WTC11 (cell line): ENCODE results near the gene PGRMC2. TPM values are rescaled to one million over a fixed set of nuclear protein-coding genes. Genes with fewer than 3 reads are reported as not detected.

Experiments
- ATAC-seq: fragments of 200-7000 bp; cut with Tn5 transposase; 2 replicates; pipeline ENCODE4 v1.10.0; 2021; ENCODE audit warnings: mild to moderate bottlenecking, moderate library complexity
- CTCF ChIA-PET: fragments of 300-600 bp; sonication (Branson Sonifier 250); formaldehyde crosslinking; loops from one replicate; lab custom pipeline; 2021; ENCODE audit warnings: antibody characterized with exemption; lab: Charles Lee
- POLR2A ChIA-PET: fragments of 350-600 bp; sonication (Branson Sonifier 250); formaldehyde crosslinking; loops from one replicate; lab custom pipeline; 2021; ENCODE audit warnings: antibody characterized with exemption; lab: Charles Lee
- DNase-seq: peaks from one replicate; pipeline ENCODE4 v3.0.0; 2021; ENCODE audit warnings: low spot score
- H3K27ac Mint-ChIP-seq: 2 replicates; pipeline ENCODE4 v1.8.0; 2021; ENCODE audit warnings: mixed read lengths
- H3K27me3 Mint-ChIP-seq: 2 replicates; pipeline ENCODE4 v1.8.0; 2021; ENCODE audit warnings: low read depth, mild to moderate bottlenecking, moderate library complexity, mixed read lengths
- H3K36me3 Mint-ChIP-seq: 2 replicates; pipeline ENCODE4 v1.8.0; 2021; ENCODE audit warnings: mixed read lengths
- H3K4me1 Mint-ChIP-seq: 2 replicates; pipeline ENCODE4 v1.8.0; 2022; ENCODE audit warnings: mixed read lengths
- H3K4me3 Mint-ChIP-seq: 2 replicates; pipeline ENCODE4 v1.8.0; 2021; ENCODE audit warnings: mild to moderate bottlenecking, moderate library complexity, mixed read lengths
- H3K9me3 Mint-ChIP-seq: 2 replicates; pipeline ENCODE4 v1.8.0; 2021; ENCODE audit warnings: mixed read lengths
- GABPB1 ChIP-seq: sonication (generic); formaldehyde crosslinking; IDR thresholded peaks from 2 replicates; pipeline ENCODE4 v1.8.1; 2023; ENCODE audit warnings: mild to moderate bottlenecking, missing genetic modification reagents
- GRHL2 ChIP-seq: fragments of 250-450 bp; sonication (Bioruptor Pico); IDR thresholded peaks from 2 replicates; pipeline ENCODE4 v1.8.0; 2022; ENCODE audit warnings: mild to moderate bottlenecking, moderate library complexity; ENCODE audit not compliant: insufficient replicate concordance, severe bottlenecking
- JAZF1 ChIP-seq: fragments of 250-450 bp; sonication (Bioruptor Pico); IDR thresholded peaks from 2 replicates; pipeline ENCODE4 v1.9.0; 2021; ENCODE audit warnings: moderate library complexity, mild to moderate bottlenecking, inconsistent platforms
- KAT7 ChIP-seq: sonication (generic); formaldehyde crosslinking; IDR thresholded peaks from 2 replicates; pipeline ENCODE4 v1.8.1; 2023; ENCODE audit warnings: missing genetic modification reagents, mild to moderate bottlenecking, borderline replicate concordance
- NFATC4 ChIP-seq: fragments of 250-450 bp; sonication (Bioruptor Pico); IDR thresholded peaks from 2 replicates; pipeline ENCODE4 v1.9.0; 2021; ENCODE audit warnings: mild to moderate bottlenecking
- NFE2L1 ChIP-seq: sonication (generic); formaldehyde crosslinking; IDR thresholded peaks from 2 replicates; pipeline ENCODE4 v1.8.1; 2023; ENCODE audit warnings: missing genetic modification reagents
- NR1H2 ChIP-seq: sonication (generic); formaldehyde crosslinking; IDR thresholded peaks from 2 replicates; pipeline ENCODE4 v1.9.0; 2021; ENCODE audit warnings: mild to moderate bottlenecking, moderate library complexity, missing genetic modification reagents
- OVOL2 ChIP-seq: fragments of 250-450 bp; sonication (Bioruptor Pico); IDR thresholded peaks from 2 replicates; pipeline ENCODE4 v1.9.0; 2021; ENCODE audit warnings: mild to moderate bottlenecking, borderline replicate concordance
- SP1 ChIP-seq: sonication (generic); formaldehyde crosslinking; conservative IDR thresholded peaks from 2 replicates; pipeline ENCODE4 v1.8.1; 2022; ENCODE audit warnings: missing genetic modification reagents
- TP53 ChIP-seq: sonication (generic); formaldehyde crosslinking; IDR thresholded peaks from 2 replicates; pipeline ENCODE4 v1.8.1; 2023; ENCODE audit warnings: mild to moderate bottlenecking, missing genetic modification reagents
- ZNF138 ChIP-seq: sonication (generic); formaldehyde crosslinking; conservative IDR thresholded peaks from 2 replicates; pipeline ENCODE4 v1.8.1; 2022; ENCODE audit warnings: mild to moderate bottlenecking, moderate library complexity, missing genetic modification reagents
- ZNF263 ChIP-seq: sonication (generic); formaldehyde crosslinking; IDR thresholded peaks from 2 replicates; pipeline ENCODE4 v1.8.1; 2022; ENCODE audit warnings: low read depth, mild to moderate bottlenecking, moderate library complexity, missing genetic modification reagents
- total RNA-seq: library from RNA; stranded (reverse); gene quantifications from 3 replicates; pipeline ENCODE4 v1.2.3, GENCODE V29; 2021
- TF ChIP-seq, protein P1 (sequence below): sonication (generic); formaldehyde crosslinking; IDR thresholded peaks from 2 replicates; pipeline ENCODE4 v1.8.1; 2022; ENCODE audit warnings: low read depth, missing genetic modification reagents, borderline replicate concordance
- TF ChIP-seq, protein P2 (sequence below): sonication (generic); formaldehyde crosslinking; IDR thresholded peaks from 2 replicates; pipeline ENCODE4 v1.8.1; 2023; ENCODE audit warnings: mild to moderate bottlenecking, moderate library complexity, missing genetic modification reagents
- TF ChIP-seq, protein P3 (sequence below): sonication (generic); formaldehyde crosslinking; IDR thresholded peaks from 2 replicates; pipeline ENCODE4 v1.8.0; 2022; ENCODE audit warnings: missing genetic modification reagents
- TF ChIP-seq, protein P4 (sequence below): sonication (generic); formaldehyde crosslinking; IDR thresholded peaks from 2 replicates; pipeline ENCODE4 v1.8.1; 2022; ENCODE audit warnings: missing genetic modification reagents, borderline replicate concordance
- TF ChIP-seq, protein P5 (sequence below): sonication (generic); formaldehyde crosslinking; IDR thresholded peaks from 2 replicates; pipeline ENCODE4 v1.8.1; 2023; ENCODE audit warnings: mild to moderate bottlenecking, missing genetic modification reagents, borderline replicate concordance

Gene PGRMC2
- total RNA-seq, 1 experiment from 2014 or later = 68.2 TPM

DNA sequence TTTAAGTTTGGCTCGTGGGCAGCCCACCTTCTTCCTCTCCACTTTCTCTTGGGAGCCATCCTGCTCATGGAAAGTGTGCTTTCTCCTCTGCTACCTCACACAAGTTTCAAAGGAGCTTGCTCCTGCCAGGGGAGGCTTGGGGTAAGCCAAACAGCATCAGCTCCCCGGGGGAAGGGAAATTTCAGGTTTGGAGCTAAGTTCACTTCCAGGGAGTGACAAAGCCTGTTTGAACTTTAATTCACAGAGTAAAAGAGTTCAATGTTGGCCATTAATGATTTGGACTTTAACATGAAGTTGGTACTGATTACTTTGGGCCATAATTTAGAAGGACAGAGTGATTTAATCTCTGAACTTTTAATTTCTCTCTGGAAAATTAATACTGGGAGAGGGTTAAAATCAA is 4.7 kb upstream of the PGRMC2 start:
- Mint-ChIP-seq H3K27me3 (no peaks in the 10 kb centered on the region), H3K36me3 (no peaks in the 10 kb centered on the region; the same call in 1 of the 2 replicates), H3K4me3 (no peak overlapping the region), H3K27ac (no peak overlapping the region), H3K9me3 (no peaks in the 10 kb centered on the region), H3K4me1 (peaks cover 22% of the 10 kb centered on the region)
- ChIA-PET CTCF (no interaction called here), POLR2A (no interaction called here)
- TF ChIP-seq, protein P1, sequence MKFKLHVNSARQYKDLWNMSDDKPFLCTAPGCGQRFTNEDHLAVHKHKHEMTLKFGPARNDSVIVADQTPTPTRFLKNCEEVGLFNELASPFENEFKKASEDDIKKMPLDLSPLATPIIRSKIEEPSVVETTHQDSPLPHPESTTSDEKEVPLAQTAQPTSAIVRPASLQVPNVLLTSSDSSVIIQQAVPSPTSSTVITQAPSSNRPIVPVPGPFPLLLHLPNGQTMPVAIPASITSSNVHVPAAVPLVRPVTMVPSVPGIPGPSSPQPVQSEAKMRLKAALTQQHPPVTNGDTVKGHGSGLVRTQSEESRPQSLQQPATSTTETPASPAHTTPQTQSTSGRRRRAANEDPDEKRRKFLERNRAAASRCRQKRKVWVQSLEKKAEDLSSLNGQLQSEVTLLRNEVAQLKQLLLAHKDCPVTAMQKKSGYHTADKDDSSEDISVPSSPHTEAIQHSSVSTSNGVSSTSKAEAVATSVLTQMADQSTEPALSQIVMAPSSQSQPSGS (CRISPR knock-in tag) = no peak
- TF ChIP-seq, protein P2, sequence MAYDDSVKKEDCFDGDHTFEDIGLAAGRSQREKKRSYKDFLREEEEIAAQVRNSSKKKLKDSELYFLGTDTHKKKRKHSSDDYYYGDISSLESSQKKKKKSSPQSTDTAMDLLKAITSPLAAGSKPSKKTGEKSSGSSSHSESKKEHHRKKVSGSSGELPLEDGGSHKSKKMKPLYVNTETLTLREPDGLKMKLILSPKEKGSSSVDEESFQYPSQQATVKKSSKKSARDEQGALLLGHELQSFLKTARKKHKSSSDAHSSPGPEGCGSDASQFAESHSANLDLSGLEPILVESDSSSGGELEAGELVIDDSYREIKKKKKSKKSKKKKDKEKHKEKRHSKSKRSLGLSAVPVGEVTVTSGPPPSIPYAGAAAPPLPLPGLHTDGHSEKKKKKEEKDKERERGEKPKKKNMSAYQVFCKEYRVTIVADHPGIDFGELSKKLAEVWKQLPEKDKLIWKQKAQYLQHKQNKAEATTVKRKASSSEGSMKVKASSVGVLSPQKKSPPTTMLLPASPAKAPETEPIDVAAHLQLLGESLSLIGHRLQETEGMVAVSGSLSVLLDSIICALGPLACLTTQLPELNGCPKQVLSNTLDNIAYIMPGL (CRISPR knock-in tag) = no peak
- TF ChIP-seq, protein P3, sequence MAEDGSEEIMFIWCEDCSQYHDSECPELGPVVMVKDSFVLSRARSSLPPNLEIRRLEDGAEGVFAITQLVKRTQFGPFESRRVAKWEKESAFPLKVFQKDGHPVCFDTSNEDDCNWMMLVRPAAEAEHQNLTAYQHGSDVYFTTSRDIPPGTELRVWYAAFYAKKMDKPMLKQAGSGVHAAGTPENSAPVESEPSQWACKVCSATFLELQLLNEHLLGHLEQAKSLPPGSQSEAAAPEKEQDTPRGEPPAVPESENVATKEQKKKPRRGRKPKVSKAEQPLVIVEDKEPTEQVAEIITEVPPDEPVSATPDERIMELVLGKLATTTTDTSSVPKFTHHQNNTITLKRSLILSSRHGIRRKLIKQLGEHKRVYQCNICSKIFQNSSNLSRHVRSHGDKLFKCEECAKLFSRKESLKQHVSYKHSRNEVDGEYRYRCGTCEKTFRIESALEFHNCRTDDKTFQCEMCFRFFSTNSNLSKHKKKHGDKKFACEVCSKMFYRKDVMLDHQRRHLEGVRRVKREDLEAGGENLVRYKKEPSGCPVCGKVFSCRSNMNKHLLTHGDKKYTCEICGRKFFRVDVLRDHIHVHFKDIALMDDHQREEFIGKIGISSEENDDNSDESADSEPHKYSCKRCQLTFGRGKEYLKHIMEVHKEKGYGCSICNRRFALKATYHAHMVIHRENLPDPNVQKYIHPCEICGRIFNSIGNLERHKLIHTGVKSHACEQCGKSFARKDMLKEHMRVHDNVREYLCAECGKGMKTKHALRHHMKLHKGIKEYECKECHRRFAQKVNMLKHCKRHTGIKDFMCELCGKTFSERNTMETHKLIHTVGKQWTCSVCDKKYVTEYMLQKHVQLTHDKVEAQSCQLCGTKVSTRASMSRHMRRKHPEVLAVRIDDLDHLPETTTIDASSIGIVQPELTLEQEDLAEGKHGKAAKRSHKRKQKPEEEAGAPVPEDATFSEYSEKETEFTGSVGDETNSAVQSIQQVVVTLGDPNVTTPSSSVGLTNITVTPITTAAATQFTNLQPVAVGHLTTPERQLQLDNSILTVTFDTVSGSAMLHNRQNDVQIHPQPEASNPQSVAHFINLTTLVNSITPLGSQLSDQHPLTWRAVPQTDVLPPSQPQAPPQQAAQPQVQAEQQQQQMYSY (CRISPR knock-in tag) = no peak
- TF ChIP-seq JAZF1 (CRISPR knock-in tag) (no peak), SP1 (CRISPR knock-in tag) (no peak), ZNF138 (no peak)
- ATAC-seq (no peak), DNase-seq (no peak)

DNA sequence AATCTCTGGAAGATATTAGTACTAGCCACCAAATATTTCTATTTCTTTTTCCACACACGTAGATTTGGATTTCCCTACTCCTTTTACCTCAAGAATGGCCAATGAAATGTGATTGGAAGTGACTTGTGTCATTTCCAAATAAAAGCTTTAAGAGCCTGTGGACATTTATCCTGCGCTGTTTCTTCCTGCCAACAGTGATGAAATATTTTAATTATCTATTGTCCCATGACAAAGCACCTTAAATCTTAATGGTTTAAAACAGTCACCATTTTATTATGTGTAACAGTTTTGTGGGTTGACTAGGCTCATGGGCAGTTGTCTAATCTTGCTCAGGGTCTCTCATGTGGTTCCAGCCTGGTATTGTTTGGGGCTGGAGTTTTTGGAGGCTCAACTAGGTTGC is 3.5 kb upstream of the PGRMC2 start:
- CTCF ChIA-PET = no interaction called here
- Mint-ChIP-seq H3K9me3 (no peaks in the 10 kb centered on the region), H3K27ac (no peak overlapping the region), H3K4me1 (peaks cover 25% of the 10 kb centered on the region), H3K27me3 (no peaks in the 10 kb centered on the region), H3K4me3 (no peak overlapping the region), H3K36me3 (no peaks in the 10 kb centered on the region)
- ATAC-seq = no peak
- POLR2A ChIA-PET = no interaction called here
- DNase-seq = no peak
- no peak for TF ChIP-seq KAT7 (CRISPR knock-in tag)
- no peak for TF ChIP-seq NR1H2 (CRISPR knock-in tag)
- TF ChIP-seq, protein P4, sequence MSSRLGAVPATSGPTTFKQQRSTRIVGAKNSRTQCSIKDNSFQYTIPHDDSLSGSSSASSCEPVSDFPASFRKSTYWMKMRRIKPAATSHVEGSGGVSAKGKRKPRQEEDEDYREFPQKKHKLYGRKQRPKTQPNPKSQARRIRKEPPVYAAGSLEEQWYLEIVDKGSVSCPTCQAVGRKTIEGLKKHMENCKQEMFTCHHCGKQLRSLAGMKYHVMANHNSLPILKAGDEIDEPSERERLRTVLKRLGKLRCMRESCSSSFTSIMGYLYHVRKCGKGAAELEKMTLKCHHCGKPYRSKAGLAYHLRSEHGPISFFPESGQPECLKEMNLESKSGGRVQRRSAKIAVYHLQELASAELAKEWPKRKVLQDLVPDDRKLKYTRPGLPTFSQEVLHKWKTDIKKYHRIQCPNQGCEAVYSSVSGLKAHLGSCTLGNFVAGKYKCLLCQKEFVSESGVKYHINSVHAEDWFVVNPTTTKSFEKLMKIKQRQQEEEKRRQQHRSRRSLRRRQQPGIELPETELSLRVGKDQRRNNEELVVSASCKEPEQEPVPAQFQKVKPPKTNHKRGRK (CRISPR knock-in tag) = no peak
- TF ChIP-seq OVOL2 (CRISPR knock-in tag) = no peak
- TF ChIP-seq, protein P2 (CRISPR knock-in tag) = no peak
- TF ChIP-seq, protein P3 (CRISPR knock-in tag) = no peak
- TF ChIP-seq, protein P5, sequence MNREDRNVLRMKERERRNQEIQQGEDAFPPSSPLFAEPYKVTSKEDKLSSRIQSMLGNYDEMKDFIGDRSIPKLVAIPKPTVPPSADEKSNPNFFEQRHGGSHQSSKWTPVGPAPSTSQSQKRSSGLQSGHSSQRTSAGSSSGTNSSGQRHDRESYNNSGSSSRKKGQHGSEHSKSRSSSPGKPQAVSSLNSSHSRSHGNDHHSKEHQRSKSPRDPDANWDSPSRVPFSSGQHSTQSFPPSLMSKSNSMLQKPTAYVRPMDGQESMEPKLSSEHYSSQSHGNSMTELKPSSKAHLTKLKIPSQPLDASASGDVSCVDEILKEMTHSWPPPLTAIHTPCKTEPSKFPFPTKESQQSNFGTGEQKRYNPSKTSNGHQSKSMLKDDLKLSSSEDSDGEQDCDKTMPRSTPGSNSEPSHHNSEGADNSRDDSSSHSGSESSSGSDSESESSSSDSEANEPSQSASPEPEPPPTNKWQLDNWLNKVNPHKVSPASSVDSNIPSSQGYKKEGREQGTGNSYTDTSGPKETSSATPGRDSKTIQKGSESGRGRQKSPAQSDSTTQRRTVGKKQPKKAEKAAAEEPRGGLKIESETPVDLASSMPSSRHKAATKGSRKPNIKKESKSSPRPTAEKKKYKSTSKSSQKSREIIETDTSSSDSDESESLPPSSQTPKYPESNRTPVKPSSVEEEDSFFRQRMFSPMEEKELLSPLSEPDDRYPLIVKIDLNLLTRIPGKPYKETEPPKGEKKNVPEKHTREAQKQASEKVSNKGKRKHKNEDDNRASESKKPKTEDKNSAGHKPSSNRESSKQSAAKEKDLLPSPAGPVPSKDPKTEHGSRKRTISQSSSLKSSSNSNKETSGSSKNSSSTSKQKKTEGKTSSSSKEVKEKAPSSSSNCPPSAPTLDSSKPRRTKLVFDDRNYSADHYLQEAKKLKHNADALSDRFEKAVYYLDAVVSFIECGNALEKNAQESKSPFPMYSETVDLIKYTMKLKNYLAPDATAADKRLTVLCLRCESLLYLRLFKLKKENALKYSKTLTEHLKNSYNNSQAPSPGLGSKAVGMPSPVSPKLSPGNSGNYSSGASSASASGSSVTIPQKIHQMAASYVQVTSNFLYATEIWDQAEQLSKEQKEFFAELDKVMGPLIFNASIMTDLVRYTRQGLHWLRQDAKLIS (CRISPR knock-in tag) = no peak
- no peak for TF ChIP-seq TP53 (CRISPR knock-in tag)
- no peak for TF ChIP-seq NFE2L1 (CRISPR knock-in tag)
- TF ChIP-seq GABPB1 (CRISPR knock-in tag) = no peak
- no peak for TF ChIP-seq GRHL2 (CRISPR knock-in tag)
- no peak for TF ChIP-seq ZNF263 (CRISPR knock-in tag)
- no peak for TF ChIP-seq NFATC4 (CRISPR knock-in tag)
